H1 (cell line): ENCODE measurements around the gene ZBTB46. TPM values are rescaled to one million over a fixed set of nuclear protein-coding genes. Genes with fewer than 3 reads are reported as not detected.

ENCODE experiments used
- CHD7 ChIP-seq: fragments of 300-600 bp; sonication (generic); IDR thresholded peaks from 2 replicates; pipeline ENCODE4 v1.7.1; 2012; ENCODE audit warnings: low read length, moderate library complexity, mild to moderate bottlenecking, inconsistent platforms; ENCODE audit not compliant: insufficient replicate concordance
- GABPA ChIP-seq: IDR thresholded peaks from 2 replicates; pipeline ENCODE4 v1.6.1; 2011; ENCODE audit warnings: mild to moderate bottlenecking, low read length, moderate library complexity, borderline replicate concordance; ENCODE audit not compliant: insufficient read depth
- polyA plus RNA-seq, 7 experiments: library from polyadenylated mRNA; depleted of rRNA in 3 of 7; stranded (reverse) in 5 of 7; unstranded in 2 of 7; fragments of >200 nt in 5 of 7; fragments of 200-250 nt in 2 of 7; gene quantifications; 1 replicate in 5 of 7; 2 replicates in 1 of 7; 4 replicates in 1 of 7; pipeline versions ENCODE4 v1.2.1 to v1.2.3, GENCODE V29; 2011 to 2013; ENCODE audit warnings: missing spikeins in 2 of 7, mixed read lengths in 2 of 7
- total RNA-seq: library from RNA; stranded (reverse); fragmentation: NEBNext Ultra II Directional; extraction: Animal tissue kit (Norgen Biotek cat#: 25700); gene quantifications from 2 replicates; pipeline ENCODE4 v1.2.1, GENCODE V29; 2021

ZBTB46 gene
- total and polyA plus RNA-seq, 2 of the 8 experiments (the other 6 are each of a cell fraction or from before 2014, with no cell fraction given) = 6.4 to 22.4 TPM

GRCh38 chr20:63708301-63709148 is 122.5 kb downstream of the ZBTB46 start (continued):
- TF ChIP-seq CHD7 = no peak
- TF ChIP-seq GABPA = 0 out of 2 replicates have a peak, but pooled peaks have one; percentile 20
